DND-41 (cell line): Measurements from ENCODE around the gene FNBP1L.

Experiments used
- CTCF ChIP-seq: IDR thresholded peaks from 2 replicates; pipeline ENCODE4 v1.5.1; 2012; ENCODE audit warnings: borderline replicate concordance, low read length, moderate library complexity, mild to moderate bottlenecking; ENCODE audit not compliant: poor library complexity, severe bottlenecking; ENCODE audit errors: extremely low read depth
- EZH2 ChIP-seq: IDR thresholded peaks from 3 replicates; pipeline ENCODE4 v1.6.1; 2012; ENCODE audit warnings: borderline replicate concordance, low read depth, mild to moderate bottlenecking, moderate library complexity, low read length, inconsistent platforms; ENCODE audit not compliant: severe bottlenecking

GRCh38 chr1:93468662-93469061, 20.7 kb downstream of the FNBP1L start:
- TF ChIP-seq CTCF, result no peak
- TF ChIP-seq EZH2, result no peak
